GM18907 (cell line): Measurements from ENCODE around the gene TP53AIP1.

Experiments used
- ATAC-seq: cut with Tn5 transposase; IDR thresholded peaks from one replicate; pipeline ENCODE4 v1.9.1; 2021; ENCODE audit warnings: mild to moderate bottlenecking, moderate library complexity; ENCODE audit not compliant: unreplicated experiment

TP53AIP1 gene

GRCh38 chr11:128908391-128909246 is 34.1 kb downstream of the TP53AIP1 start:
- no peak for ATAC-seq

- ATAC-seq = no peak
Measured at GRCh38 chr11:128907585-128907984, 35.1 kb downstream of the TP53AIP1 start.

GRCh38 chr11:128906185-128907050 is 36.3 kb downstream of the TP53AIP1 start:
- no peak for ATAC-seq

GRCh38 chr11:128905345-128906184 is 37.1 kb downstream of the TP53AIP1 start:
- ATAC-seq = peak; percentile 36

- peak; percentile 57 for ATAC-seq
Measured at GRCh38 chr11:128904656-128905344, 37.9 kb downstream of the TP53AIP1 start.

- ATAC-seq = no peak
Measured at GRCh38 chr11:128904303-128904655, 38.4 kb downstream of the TP53AIP1 start.

- ATAC-seq = no peak
Measured at GRCh38 chr11:128903248-128904061, 39.2 kb downstream of the TP53AIP1 start.

- ATAC-seq = no peak
Measured at GRCh38 chr11:128902515-128903066, 40.1 kb downstream of the TP53AIP1 start.

GRCh38 chr11:128901653-128902514 is 40.8 kb downstream of the TP53AIP1 start:
- ATAC-seq = no peak

- ATAC-seq = no peak
Measured at GRCh38 chr11:128900468-128900867, 42.2 kb downstream of the TP53AIP1 start.

- no peak for ATAC-seq
Measured at GRCh38 chr11:128898580-128899344, 43.9 kb downstream of the TP53AIP1 start.

GRCh38 chr11:128897826-128898225 is 44.8 kb downstream of the TP53AIP1 start:
- no peak for ATAC-seq

- ATAC-seq = no peak
Measured at GRCh38 chr11:128896356-128896755, 46.3 kb downstream of the TP53AIP1 start.

GRCh38 chr11:128895526-128895925 is 47.1 kb downstream of the TP53AIP1 start:
- ATAC-seq = no peak

GRCh38 chr11:128894685-128895084 is 48.0 kb downstream of the TP53AIP1 start:
- no peak for ATAC-seq

GRCh38 chr11:128894286-128894681 is 48.4 kb downstream of the TP53AIP1 start:
- peak; percentile 6 for ATAC-seq

GRCh38 chr11:128893578-128894285 is 48.9 kb downstream of the TP53AIP1 start:
- peak; percentile 83 for ATAC-seq
